SK-N-MC (cell line): ENCODE measurements around the gene ITGBL1.

Experiments
- EZH2 ChIP-seq: fragments of 200-600 bp; sonication (generic); IDR thresholded peaks from one replicate; pipeline ENCODE4 v1.6.1; 2017; ENCODE audit warnings: antibody characterized with exemption
- FOXP2 ChIP-seq: optimal IDR thresholded peaks from 2 replicates; pipeline ENCODE3; 2011; ENCODE audit warnings: mild to moderate bottlenecking, moderate library complexity; ENCODE audit not compliant: insufficient read depth; ENCODE audit errors: extremely low read length, control extremely low read depth
- POLR2AphosphoS5 ChIP-seq: IDR thresholded peaks from 2 replicates; pipeline ENCODE4 v1.6.1; 2012; ENCODE audit warnings: mild to moderate bottlenecking, low read depth, low read length, borderline replicate concordance

DNA sequence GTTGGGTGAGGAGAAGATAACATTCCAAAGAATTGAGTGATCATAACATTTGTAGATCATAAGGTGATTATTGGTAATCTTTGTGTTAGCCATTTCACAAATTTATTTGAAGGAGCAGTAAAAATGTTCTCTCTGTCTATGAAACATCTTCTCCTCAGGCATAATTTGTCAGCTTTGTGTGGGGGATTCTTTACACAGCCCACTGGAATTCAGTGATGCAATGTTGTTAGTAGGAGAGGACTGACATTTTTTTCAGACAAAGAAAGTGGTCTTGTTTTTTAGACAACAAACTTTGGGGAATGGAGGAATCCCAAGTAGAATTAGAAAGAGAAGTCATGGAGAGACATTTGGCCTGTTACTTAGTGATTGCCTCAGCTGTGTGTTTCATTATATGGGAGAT lies 100.3 kb downstream of the ITGBL1 start:
- no peak for TF ChIP-seq FOXP2
- TF ChIP-seq POLR2AphosphoS5 = no peak
- TF ChIP-seq EZH2 = no peak
